Measurements from ENCODE around the gene PAQR8. TPM values are rescaled to one million over a fixed set of nuclear protein-coding genes. Genes with fewer than 3 reads are reported as not detected.

Gene PAQR8
- total RNA-seq, 2 experiments from 2014 or later, result 23.0 to 25.7 TPM

DNA sequence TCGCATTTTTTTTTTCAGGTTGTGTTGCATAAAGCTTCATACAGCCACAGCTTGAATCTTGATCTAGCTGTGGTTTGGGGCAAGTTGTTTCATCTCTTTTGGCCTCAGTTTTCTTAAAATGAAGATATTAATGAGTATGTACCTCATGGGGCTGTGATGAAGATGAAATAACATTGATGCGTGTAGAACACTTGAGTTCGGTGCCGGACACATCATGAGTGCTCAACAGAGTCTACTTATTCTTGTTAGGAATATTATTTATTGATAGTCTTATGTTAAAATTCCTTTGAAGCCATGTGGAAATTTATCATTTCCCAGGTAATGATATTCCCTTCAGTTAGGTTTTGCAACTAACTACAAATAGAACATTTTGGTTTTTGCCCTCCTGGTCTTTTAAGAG is 3.4 kb downstream of the PAQR8 start:
- DNase-seq, result no peak
- Mint-ChIP-seq H3K27me3 (ENCODE audit: low read depth) (no peaks in the 10 kb centered on the region), H3K9me3 (ENCODE audit: insufficient read depth) (peaks cover 7% of the 10 kb centered on the region), H3K27ac (no peak overlapping the region), H3K4me3 (no peak overlapping the region), H3K36me3 (ENCODE audit: low read depth) (peaks cover 59% of the 10 kb centered on the region), H3K4me1 (ENCODE audit: low read depth) (peaks cover 42% of the 10 kb centered on the region)
- ChIA-PET POLR2A (interaction anchor here (0.7 kb wide), 1 partner anchor 39 kb away, joined by 3 read pairs; no protein-coding TSS in a partner anchor), CTCF (interaction anchor here (4.1 to 7.9 kb wide), 3 partner anchors 25 to 80 kb away, joined by 69 to 103 read pairs (median 97); partner anchors contain the start of gene MCM3)
- ATAC-seq, result no peak

- ATAC-seq (no peak), DNase-seq (no peak)
- POLR2A ChIA-PET, result no interaction called here
- Mint-ChIP-seq H3K4me3 (no peak overlapping the region), H3K9me3 (ENCODE audit: insufficient read depth) (peaks cover 7% of the 10 kb centered on the region), H3K4me1 (ENCODE audit: low read depth) (peaks cover 42% of the 10 kb centered on the region), H3K27ac (no peak overlapping the region), H3K27me3 (ENCODE audit: low read depth) (no peaks in the 10 kb centered on the region), H3K36me3 (ENCODE audit: low read depth) (peaks cover 65% of the 10 kb centered on the region)
- CTCF ChIA-PET, result interaction anchor here (0.6 to 7.9 kb wide), 5 partner anchors 24 to 247 kb away, joined by 3 to 97 read pairs (median 4); no protein-coding TSS in a partner anchor
Observed at GRCh38 chr6:52365866-52366540, 4.1 kb downstream of the PAQR8 start.

- H3K4me3 Mint-ChIP-seq, result no peak overlapping the region
- DNase-seq, result no peak
- POLR2A ChIA-PET, result no interaction called here
- CTCF ChIA-PET, result no interaction called here
- no peaks in the 10 kb centered on the region for H3K27me3 Mint-ChIP-seq (ENCODE audit: low read depth)
- peaks cover 28% of the 10 kb centered on the region for H3K4me1 Mint-ChIP-seq (ENCODE audit: low read depth)
- H3K27ac Mint-ChIP-seq, result no peak overlapping the region
- peaks cover 73% of the 10 kb centered on the region for H3K36me3 Mint-ChIP-seq (ENCODE audit: low read depth)
- ATAC-seq, result no peak
- H3K9me3 Mint-ChIP-seq (ENCODE audit: insufficient read depth), result peaks cover 7% of the 10 kb centered on the region
Observed at GRCh38 chr6:52368002-52368401, 6.1 kb downstream of the PAQR8 start.

DNA sequence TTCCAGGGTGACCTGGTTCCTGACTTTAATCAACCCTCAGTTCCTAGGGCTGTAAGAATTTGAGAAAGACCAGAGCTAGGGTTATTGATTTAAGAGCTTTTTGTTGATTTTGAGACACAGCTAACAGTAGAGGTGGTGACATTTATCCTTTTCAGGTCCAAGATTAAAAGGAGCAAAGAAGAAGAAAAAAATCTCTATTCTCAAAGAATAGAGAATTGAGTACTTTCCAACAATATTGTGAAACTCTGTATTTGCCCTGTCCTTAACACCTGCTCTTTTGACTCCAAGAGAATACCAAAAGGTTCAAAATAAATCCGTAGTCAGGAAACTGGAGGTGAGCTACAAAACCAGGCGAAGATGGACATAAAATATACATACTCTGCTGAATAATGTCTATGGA is 7.3 kb downstream of the PAQR8 start:
- Mint-ChIP-seq H3K4me1 (ENCODE audit: low read depth) (peaks cover 20% of the 10 kb centered on the region), H3K36me3 (ENCODE audit: low read depth) (peaks cover 82% of the 10 kb centered on the region), H3K4me3 (no peak overlapping the region)

DNA sequence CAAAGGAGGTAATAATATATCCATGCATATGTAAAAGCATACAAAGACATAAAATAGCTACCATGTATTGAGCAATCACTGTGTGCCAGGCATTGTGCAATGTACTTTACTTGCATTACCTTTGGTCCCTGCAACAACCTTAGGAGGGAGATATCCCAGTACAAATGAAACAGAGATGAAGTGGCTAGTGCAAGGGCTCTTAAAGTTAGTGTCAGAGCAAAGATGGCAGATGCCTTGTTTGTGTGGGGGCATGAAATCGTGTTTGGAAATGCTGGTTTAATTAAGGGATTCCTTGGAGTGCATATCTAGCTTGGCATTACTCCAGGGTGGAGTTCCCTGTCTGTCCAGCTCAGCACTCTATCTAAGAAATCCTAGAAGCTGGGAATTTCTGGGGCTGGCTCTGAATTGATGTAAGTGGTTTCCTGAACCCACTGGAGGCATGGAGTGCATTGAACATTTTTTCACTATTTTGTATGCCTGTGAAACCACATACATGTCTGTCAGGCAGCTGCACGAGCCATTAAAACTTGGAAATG is 9.8 kb downstream of the PAQR8 start:
- CTCF ChIA-PET, result interaction anchor here (0.7 to 10.1 kb wide), 5 partner anchors 9 to 86 kb away, joined by 3 to 81 read pairs (median 4); partner anchors contain the start of gene PAQR8
- ATAC-seq, result no peak
- Mint-ChIP-seq H3K27ac (no peak overlapping the region), H3K9me3 (ENCODE audit: insufficient read depth) (peaks cover 16% of the 10 kb centered on the region), H3K4me1 (ENCODE audit: low read depth) (peaks cover 23% of the 10 kb centered on the region), H3K27me3 (ENCODE audit: low read depth) (no peaks in the 10 kb centered on the region), H3K36me3 (ENCODE audit: low read depth) (peaks cover 71% of the 10 kb centered on the region), H3K4me3 (no peak overlapping the region)
- no peak for DNase-seq
- POLR2A ChIA-PET, result no interaction called here

More for the DNA sequence above, 7.3 kb downstream of the PAQR8 start:
- CTCF ChIA-PET, result interaction anchor here (1.1 to 10.1 kb wide), 2 partner anchors 20 to 84 kb away, joined by 3 to 81 read pairs; no protein-coding TSS in a partner anchor
- DNase-seq (no peak), ATAC-seq (no peak)
- Mint-ChIP-seq H3K9me3 (ENCODE audit: insufficient read depth) (peaks cover 12% of the 10 kb centered on the region), H3K27me3 (ENCODE audit: low read depth) (no peaks in the 10 kb centered on the region), H3K27ac (no peak overlapping the region)
- POLR2A ChIA-PET, result no interaction called here

DNA sequence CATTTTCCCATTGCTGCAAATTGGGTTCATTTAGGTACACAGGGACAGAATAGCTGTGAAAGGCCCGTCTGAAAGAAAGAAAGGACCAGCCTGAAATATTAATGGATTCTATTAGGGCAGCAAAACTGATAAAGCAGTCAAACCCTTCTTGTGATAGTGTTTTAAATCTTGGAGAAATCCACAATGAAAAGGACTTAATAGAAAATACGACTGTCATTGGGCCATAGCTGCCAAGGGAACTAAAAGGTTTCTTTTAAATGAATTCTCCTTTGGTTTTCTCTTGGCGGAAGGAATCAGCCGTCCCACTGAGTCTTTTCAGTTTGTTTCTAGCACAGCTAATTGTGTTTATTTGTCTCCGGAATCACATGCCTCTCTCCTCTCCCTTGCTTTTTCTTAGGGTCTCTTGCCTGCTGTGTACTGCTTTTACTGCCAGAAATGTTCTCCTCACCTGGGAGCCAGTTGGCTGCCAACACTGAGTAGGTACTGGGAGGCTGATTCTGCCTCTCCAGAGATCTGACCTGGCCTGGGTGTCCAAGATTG is 11.3 kb downstream of the PAQR8 start:
- no peak for DNase-seq
- Mint-ChIP-seq H3K27ac (no peak overlapping the region), H3K4me1 (ENCODE audit: low read depth) (peaks cover 32% of the 10 kb centered on the region), H3K27me3 (ENCODE audit: low read depth) (no peaks in the 10 kb centered on the region), H3K9me3 (ENCODE audit: insufficient read depth) (peaks cover 16% of the 10 kb centered on the region), H3K36me3 (ENCODE audit: low read depth) (peaks cover 63% of the 10 kb centered on the region), H3K4me3 (no peak overlapping the region)
- CTCF ChIA-PET, result interaction anchor here (1.0 to 10.1 kb wide), 5 partner anchors 10 to 88 kb away, joined by 3 to 81 read pairs (median 4); partner anchors contain the start of genes MCM3 and PAQR8
- no peak for ATAC-seq
- POLR2A ChIA-PET, result no interaction called here

DNA sequence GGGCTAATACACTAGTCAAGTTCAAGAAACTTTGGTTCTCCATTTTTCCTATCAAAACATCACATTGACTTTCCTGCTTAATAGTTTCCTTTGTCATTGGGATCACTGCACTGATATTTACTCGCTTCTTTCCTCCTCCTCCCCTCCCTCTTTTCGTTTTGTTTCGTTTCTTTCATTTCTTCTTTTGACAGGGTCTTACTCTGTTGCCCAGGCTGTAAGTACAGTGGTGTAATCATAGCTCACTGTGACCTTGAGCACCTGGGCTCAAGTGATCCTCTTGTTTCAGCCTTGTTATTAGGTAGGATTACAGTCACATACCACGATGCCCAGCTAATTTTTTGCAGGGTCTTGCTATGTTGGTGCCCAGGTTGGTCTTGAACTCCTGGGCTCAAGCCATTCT is 12.3 kb downstream of the PAQR8 start:
- H3K27me3 Mint-ChIP-seq (ENCODE audit: low read depth), result no peaks in the 10 kb centered on the region
- H3K4me1 Mint-ChIP-seq (ENCODE audit: low read depth), result peaks cover 30% of the 10 kb centered on the region
- ChIA-PET CTCF (interaction anchor here (0.8 to 10.1 kb wide), 4 partner anchors 15 to 88 kb away, joined by 3 to 81 read pairs (median 8); no protein-coding TSS in a partner anchor), POLR2A (interaction anchor here (0.8 kb wide), 1 partner anchor 12 kb away, joined by 4 read pairs; the partner anchor contains the start of gene PAQR8)
- H3K9me3 Mint-ChIP-seq (ENCODE audit: insufficient read depth), result peaks cover 11% of the 10 kb centered on the region
- H3K27ac Mint-ChIP-seq, result no peak overlapping the region
- H3K36me3 Mint-ChIP-seq (ENCODE audit: low read depth), result peaks cover 57% of the 10 kb centered on the region
- no peak for DNase-seq
- ATAC-seq, result no peak
- H3K4me3 Mint-ChIP-seq, result no peak overlapping the region

DNA sequence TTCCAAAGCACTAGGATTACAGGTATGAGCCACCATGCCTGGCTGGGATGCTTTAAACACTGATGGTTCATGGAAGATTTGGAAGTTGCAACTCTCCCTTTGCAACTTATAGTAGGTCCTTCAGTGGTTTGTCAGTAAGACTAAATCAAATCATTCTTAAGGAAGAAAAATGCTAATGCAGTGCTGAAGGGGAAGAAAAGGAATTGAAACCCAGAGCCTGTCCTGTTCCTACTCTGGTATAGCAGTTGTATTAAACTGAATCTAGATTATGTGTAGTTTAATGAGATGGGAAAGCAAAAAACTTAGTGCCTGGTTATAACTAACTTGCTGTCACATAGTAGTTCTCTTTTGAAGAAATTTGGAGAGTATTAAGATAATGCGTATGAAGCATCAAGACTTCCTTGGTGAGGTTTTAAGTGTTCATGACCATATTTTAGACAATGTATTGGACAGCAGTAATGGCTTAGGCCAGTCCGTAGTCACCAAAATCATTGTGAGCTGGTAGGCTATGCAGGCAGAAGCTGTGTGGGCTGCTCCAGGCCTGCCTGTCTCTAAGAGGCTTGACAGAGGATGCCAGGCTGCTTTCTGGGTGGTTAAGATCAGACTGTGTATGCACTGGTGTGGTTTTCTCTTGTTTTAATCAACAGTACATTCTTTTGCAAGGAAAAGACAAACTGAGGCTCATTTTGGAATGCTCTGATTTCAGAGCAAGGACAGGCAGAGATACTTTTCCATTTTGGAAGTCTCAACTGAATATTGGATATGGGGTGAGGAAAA is 14.0 kb downstream of the PAQR8 start:
- no peaks in the 10 kb centered on the region for H3K27me3 Mint-ChIP-seq (ENCODE audit: low read depth)
- ChIA-PET POLR2A (interaction anchor here (0.8 to 1.4 kb wide), 5 partner anchors 14 to 97 kb away, joined by 3 to 8 read pairs (median 3); partner anchors contain the start of gene PAQR8), CTCF (interaction anchor here (1.0 to 10.1 kb wide), 8 partner anchors 13 to 90 kb away, joined by 3 to 81 read pairs (median 4); partner anchors contain the start of gene PAQR8)
- peaks cover 8% of the 10 kb centered on the region for H3K9me3 Mint-ChIP-seq (ENCODE audit: insufficient read depth)
- peaks cover 53% of the 10 kb centered on the region for H3K36me3 Mint-ChIP-seq (ENCODE audit: low read depth)
- no peak overlapping the region for H3K4me3 Mint-ChIP-seq
- peak overlapping the region; percentile 2 for H3K27ac Mint-ChIP-seq
- peaks cover 42% of the 10 kb centered on the region for H3K4me1 Mint-ChIP-seq (ENCODE audit: low read depth)
- ATAC-seq, result peak; percentile 81
- no peak for DNase-seq

DNA sequence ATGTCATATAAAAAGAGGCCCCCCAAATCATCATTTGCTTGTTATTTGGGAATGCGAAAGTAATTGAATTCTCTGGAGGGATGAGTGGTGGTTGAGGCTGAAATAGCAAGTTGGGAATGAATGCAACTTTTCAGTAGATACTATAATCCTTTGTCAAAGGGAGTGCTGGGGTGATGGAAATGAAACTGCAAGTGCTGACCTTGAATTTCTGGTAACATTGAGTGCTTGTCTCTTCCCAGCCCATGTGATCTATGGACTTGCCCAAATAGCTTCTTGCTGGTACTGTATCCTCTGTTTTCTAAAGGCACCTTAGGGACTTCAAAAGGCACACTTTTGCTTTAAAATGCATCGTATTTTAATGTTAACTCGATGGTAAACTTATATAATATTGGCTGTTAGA is 14.8 kb downstream of the PAQR8 start:
- ATAC-seq (no peak), DNase-seq (no peak)
- Mint-ChIP-seq H3K4me3 (no peak overlapping the region), H3K27me3 (ENCODE audit: low read depth) (no peaks in the 10 kb centered on the region), H3K36me3 (ENCODE audit: low read depth) (peaks cover 56% of the 10 kb centered on the region), H3K27ac (no peak overlapping the region), H3K4me1 (ENCODE audit: low read depth) (peaks cover 49% of the 10 kb centered on the region), H3K9me3 (ENCODE audit: insufficient read depth) (peaks cover 8% of the 10 kb centered on the region)
- ChIA-PET POLR2A (interaction anchor here (1.0 to 1.4 kb wide), 3 partner anchors 13 to 92 kb away, joined by 3 to 8 read pairs (median 3); no protein-coding TSS in a partner anchor), CTCF (interaction anchor here (1.0 to 10.1 kb wide), 6 partner anchors 12 to 91 kb away, joined by 3 to 81 read pairs (median 9); partner anchors contain the start of gene PAQR8)

DNA sequence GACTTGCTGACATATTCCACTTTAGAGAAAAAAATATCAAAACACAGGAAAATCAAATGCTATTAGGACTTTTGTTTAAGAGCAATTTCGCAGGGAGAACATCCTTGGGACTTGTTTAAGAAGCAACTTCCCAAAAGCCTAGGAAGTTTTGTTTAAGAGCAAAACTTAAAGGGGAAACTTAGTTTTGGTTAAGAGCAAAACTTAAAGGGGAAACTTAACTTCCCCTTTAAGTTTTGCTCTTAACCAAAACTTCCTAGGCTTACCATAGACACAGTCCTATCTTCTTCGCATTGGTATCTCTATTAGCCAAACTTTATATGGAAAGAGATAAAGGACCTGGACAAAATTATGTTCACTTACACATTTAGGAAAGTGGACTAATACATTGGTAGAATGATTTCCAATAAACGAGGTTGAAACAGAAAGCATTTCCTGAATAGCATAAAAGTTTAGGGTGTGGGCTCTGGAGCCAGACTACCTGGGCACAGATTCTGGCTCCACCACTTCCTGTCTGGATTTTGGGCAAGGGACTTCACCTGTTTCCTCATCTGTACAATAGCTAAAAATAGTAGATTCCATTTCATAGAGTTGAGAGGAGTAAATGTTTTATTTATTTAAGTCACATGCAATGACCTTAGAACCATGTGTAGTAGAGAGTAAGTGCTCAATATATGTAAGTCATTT is 15.7 kb downstream of the PAQR8 start:
- peak; percentile 39 for ATAC-seq
- H3K27me3 Mint-ChIP-seq (ENCODE audit: low read depth), result no peaks in the 10 kb centered on the region
- H3K4me1 Mint-ChIP-seq (ENCODE audit: low read depth), result peaks cover 53% of the 10 kb centered on the region
- no peak for DNase-seq
- ChIA-PET CTCF (interaction anchor here (0.7 to 10.1 kb wide), 6 partner anchors 11 to 274 kb away, joined by 3 to 81 read pairs (median 8); partner anchors contain the start of gene PAQR8), POLR2A (interaction anchor here (0.6 kb wide), 1 partner anchor 70 kb away, joined by 3 read pairs; no protein-coding TSS in a partner anchor)
- H3K9me3 Mint-ChIP-seq (ENCODE audit: insufficient read depth), result peaks cover 8% of the 10 kb centered on the region
- peak overlapping the region; percentile 30 for H3K4me3 Mint-ChIP-seq
- H3K27ac Mint-ChIP-seq, result peak overlapping the region; percentile 63
- H3K36me3 Mint-ChIP-seq (ENCODE audit: low read depth), result peaks cover 56% of the 10 kb centered on the region

All from activated CD8-positive, alpha-beta T cell treated with anti-CD3 and anti-CD28 coated beads, Interleukin-2, amount 10 ng/mL, durations not matched to agents 7 days and 5 days (primary cell).